ENCODE measurements around the gene MYL12B. TPM values are rescaled to one million over a fixed set of nuclear protein-coding genes. Genes with fewer than 3 reads are reported as not detected.

The MYL12B gene
- total RNA-seq, 4 donors from 2014 or later = 362 to 430 (median 386) TPM

DNA sequence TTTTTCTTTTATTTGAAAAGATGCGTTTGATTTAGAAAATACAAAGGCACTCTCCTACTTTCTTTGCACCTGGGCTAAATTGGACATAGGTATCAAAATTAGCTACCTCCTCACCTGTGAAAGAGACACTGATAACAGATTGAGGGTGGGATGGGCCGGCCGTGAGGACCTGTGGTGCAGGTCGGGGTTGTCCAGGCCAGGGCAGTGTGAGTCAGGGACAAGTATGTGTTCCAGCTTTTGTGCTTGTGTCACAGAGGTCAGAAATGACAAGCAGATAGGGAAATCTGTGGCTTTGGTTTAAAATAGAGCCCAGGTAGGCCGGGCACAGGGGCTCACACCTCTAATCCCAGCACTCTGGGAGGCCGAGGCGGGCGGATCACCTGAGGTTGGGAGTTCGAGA is 22.6 kb downstream of the MYL12B start:
- intact Hi-C loops (cut with DNase I) = loop anchor here (5.0 to 10.0 kb wide), 3 partner anchors 160 to 383 kb away; no protein-coding TSS in a partner anchor
- no peak overlapping the region for H3K4me3 ChIP-seq
- no peaks in the 10 kb centered on the region for H3K36me3 ChIP-seq
- peaks cover 0 to 26% (median 5%) of the 10 kb centered on the region in 3 donors for H3K4me1 ChIP-seq
- no peaks in the 10 kb centered on the region for H3K9me3 ChIP-seq
- 63 to 85% methylated on average over 4 to 9 of the region's 9 CpGs for WGBS, 2 donors
- no peak for TF ChIP-seq POLR2A (IDR thresholded peaks at IDR 0.05)
- TF ChIP-seq, protein P1, sequence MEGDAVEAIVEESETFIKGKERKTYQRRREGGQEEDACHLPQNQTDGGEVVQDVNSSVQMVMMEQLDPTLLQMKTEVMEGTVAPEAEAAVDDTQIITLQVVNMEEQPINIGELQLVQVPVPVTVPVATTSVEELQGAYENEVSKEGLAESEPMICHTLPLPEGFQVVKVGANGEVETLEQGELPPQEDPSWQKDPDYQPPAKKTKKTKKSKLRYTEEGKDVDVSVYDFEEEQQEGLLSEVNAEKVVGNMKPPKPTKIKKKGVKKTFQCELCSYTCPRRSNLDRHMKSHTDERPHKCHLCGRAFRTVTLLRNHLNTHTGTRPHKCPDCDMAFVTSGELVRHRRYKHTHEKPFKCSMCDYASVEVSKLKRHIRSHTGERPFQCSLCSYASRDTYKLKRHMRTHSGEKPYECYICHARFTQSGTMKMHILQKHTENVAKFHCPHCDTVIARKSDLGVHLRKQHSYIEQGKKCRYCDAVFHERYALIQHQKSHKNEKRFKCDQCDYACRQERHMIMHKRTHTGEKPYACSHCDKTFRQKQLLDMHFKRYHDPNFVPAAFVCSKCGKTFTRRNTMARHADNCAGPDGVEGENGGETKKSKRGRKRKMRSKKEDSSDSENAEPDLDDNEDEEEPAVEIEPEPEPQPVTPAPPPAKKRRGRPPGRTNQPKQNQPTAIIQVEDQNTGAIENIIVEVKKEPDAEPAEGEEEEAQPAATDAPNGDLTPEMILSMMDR (IDR thresholded peaks at IDR 0.05) = no peak
- no peaks in the 10 kb centered on the region for H3K27me3 ChIP-seq
- no peak overlapping the region for H3K27ac ChIP-seq
- no peak for DNase-seq

DNA sequence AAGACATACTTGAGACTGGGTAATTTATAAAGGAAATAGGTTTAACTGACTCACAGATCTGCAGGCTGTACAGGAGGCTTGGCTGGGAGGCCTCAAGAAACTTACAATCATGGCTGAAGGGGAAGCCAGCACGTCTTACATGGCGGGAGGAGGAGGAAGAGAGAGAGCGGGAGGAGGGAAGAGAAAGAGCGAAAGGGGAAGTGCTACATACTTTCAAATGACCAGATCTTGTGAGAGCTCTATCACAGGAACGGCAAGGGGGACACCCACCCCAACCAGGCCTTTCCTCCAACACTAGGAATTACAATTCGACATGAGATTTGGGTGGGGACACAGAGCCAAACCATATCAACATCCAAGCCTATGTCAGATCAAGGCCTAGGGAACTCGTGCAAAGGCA is 24.2 kb downstream of the MYL12B start:
- 73 to 91% methylated on average over 7 of the region's 7 CpGs for WGBS, 2 donors
- Histone ChIP-seq H3K4me3 (no peak overlapping the region), H3K4me1 (peaks cover 0 to 26% (median 5%) of the 10 kb centered on the region in 3 donors), H3K9me3 (peaks cover 0 to 8% (median 0%) of the 10 kb centered on the region in 3 donors), H3K36me3 (no peaks in the 10 kb centered on the region), H3K27me3 (no peaks in the 10 kb centered on the region), H3K27ac (no peak overlapping the region)
- intact Hi-C loops (cut with DNase I) = loop anchor here (10.0 kb wide), 1 partner anchor 159 kb away; no protein-coding TSS in a partner anchor
- no peak for DNase-seq
- TF ChIP-seq, protein P1 (IDR thresholded peaks at IDR 0.05) = no peak
- TF ChIP-seq POLR2A (IDR thresholded peaks at IDR 0.05) = no peak

DNA sequence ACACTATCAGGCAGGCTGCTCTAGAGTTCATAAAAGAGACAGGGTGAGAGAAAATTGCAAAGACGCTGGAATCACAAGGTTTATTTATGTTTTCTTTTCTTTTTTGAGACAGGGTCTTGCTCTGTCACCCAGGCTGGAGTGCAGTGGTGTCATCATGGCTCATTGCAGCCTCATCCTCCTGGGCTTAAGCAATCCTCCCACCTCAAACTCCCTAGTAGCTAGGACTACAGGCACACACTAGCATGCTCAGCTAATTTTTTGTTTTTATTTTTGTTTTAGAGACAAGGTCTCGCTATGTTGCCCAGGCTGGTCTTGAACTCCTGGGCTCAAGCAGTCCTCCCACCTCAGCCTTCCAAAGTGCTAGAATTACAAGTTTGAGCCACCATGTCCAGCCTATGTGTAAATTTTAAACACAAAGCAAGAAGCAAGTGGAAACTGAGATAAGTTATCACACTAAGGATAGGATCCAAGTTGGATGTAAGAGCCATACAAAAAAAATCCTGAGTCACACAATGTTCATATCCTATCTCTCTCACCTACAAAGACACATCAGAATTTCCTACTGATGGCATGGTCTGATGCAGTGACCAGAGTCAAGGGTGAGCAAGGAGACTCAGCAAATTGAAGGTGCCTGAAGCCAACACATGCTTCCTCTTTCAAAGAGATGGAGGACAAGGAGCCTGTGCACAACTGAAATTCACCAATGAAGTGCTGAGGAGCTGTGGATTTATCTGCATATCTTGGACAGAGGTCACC is 31.4 kb downstream of the MYL12B start:
- TF ChIP-seq, protein P1 (IDR thresholded peaks at IDR 0.05) = no peak
- no peak for TF ChIP-seq POLR2A (IDR thresholded peaks at IDR 0.05)
- Histone ChIP-seq H3K4me1 (peaks cover 7 to 14% (median 8%) of the 10 kb centered on the region in 3 donors), H3K4me3 (no peak overlapping the region), H3K9me3 (peaks cover 0 to 10% (median 0%) of the 10 kb centered on the region in 3 donors), H3K36me3 (no peaks in the 10 kb centered on the region), H3K27ac (no peak overlapping the region), H3K27me3 (no peaks in the 10 kb centered on the region)
- DNase-seq = no peak
- WGBS, 2 donors = 91 to 94% methylated on average over 2 of the region's 2 CpGs
- intact Hi-C loops (cut with DNase I) = no loop called here

DNA sequence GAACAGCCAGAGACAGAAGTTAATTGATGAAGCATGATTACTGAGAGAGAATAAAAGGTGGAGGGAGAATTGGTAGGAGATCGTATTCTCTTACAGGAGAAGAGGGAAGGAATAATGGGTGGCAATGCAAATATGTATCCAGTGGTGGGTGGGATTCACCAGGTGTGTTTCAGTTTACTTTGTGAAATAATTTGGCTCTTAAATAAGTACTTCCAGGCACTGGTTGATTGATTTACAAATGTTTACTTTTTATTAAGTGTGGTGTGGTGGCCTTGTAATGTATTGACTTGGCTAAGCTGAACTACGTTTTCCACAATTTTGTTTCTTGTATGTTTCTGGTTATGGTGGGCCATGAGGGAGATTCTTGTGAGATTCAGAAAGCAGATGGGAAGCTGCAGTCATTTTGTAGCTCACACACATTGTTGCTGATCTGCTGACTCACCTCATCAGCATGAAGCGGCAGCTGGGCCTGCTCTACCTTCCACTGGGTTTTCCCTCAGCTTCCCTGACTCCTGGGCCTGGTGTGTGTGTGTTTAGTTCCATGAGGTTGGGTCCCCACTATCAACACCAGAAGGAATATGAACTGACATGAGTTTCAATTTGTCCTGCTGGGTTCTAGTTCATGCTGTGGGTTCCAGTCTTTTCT is 32.6 kb downstream of the MYL12B start:
- intact Hi-C loops (cut with DNase I) = no loop called here
- peaks cover 7 to 14% (median 8%) of the 10 kb centered on the region in 3 donors for H3K4me1 ChIP-seq
- H3K27ac ChIP-seq = no peak overlapping the region
- H3K4me3 ChIP-seq = no peak overlapping the region
- peaks cover 0 to 10% (median 0%) of the 10 kb centered on the region in 3 donors for H3K9me3 ChIP-seq
- TF ChIP-seq, protein P1 (IDR thresholded peaks at IDR 0.05) = no peak
- TF ChIP-seq POLR2A (IDR thresholded peaks at IDR 0.05) = no peak
- no peak for DNase-seq
- H3K36me3 ChIP-seq = no peaks in the 10 kb centered on the region
- 88 to 91% methylated on average over 2 to 3 of the region's 3 CpGs for WGBS, 2 donors
- H3K27me3 ChIP-seq = no peaks in the 10 kb centered on the region
